Measurements from ENCODE around the gene KSR2.

KSR2 gene

DNA sequence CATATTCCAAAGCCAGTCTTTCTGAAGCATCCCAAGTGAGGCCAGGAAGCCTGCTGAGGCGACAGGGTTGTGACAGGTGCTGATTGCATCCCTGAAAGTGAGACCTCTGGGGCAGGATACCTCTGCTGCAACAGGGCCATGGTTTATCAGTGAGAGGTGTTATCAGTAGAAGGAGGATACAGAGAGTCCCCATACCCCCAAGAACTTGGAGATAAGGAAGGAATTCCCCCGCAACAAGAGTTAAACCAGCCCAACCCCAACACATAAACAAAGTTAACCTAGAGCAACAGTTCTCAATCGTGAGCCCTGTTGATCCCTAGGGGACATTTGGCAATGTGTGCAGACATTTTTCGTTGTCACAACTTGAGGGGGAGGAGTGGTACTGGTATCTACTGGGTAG is 374.3 kb downstream of the KSR2 start:
- Mint-ChIP-seq H3K4me1 (peaks cover 53% of the 10 kb centered on the region), H3K4me3 (no peak overlapping the region), H3K27me3 (ENCODE audit: low read depth, poor library complexity) (peaks cover 23% of the 10 kb centered on the region), H3K27ac (no peak overlapping the region), H3K36me3 (ENCODE audit: low read depth) (no peaks in the 10 kb centered on the region), H3K9me3 (peaks cover 23% of the 10 kb centered on the region)
- TF ChIP-seq, protein P1, sequence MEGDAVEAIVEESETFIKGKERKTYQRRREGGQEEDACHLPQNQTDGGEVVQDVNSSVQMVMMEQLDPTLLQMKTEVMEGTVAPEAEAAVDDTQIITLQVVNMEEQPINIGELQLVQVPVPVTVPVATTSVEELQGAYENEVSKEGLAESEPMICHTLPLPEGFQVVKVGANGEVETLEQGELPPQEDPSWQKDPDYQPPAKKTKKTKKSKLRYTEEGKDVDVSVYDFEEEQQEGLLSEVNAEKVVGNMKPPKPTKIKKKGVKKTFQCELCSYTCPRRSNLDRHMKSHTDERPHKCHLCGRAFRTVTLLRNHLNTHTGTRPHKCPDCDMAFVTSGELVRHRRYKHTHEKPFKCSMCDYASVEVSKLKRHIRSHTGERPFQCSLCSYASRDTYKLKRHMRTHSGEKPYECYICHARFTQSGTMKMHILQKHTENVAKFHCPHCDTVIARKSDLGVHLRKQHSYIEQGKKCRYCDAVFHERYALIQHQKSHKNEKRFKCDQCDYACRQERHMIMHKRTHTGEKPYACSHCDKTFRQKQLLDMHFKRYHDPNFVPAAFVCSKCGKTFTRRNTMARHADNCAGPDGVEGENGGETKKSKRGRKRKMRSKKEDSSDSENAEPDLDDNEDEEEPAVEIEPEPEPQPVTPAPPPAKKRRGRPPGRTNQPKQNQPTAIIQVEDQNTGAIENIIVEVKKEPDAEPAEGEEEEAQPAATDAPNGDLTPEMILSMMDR (IDR thresholded peaks at IDR 0.05) = no peak
- DNase-seq = no peak

DNA sequence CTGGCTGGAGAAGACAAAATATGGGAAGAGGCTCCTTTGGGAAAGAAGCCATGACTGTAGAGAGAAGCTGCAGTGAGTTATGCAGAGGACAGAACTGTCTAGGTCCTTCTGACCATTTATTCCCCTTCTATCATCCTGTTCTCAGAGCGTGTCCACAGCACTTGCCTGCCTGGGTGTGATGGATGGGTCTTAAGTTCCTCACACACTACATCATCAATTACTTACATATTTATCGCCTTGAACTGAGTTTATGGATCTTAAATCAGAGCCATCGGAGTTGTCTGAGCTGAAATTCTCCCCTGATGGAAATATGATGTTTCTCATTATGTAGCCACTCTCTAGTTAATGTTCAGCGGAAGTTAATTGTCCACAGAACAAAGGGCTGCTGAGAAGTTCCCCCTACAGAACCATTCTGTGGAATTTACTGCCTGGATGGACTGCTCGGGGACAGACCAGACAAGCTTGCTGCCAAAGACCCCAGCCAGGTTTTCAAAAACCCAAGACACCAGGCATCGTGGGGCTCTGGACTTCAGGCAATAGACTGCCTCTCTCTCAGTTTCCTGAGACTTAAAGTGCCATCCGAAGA is 374.9 kb downstream of the KSR2 start:
- H3K27ac Mint-ChIP-seq = peak overlapping the region; percentile 78
- TF ChIP-seq, protein P1 (IDR thresholded peaks at IDR 0.05) = no peak
- no peaks in the 10 kb centered on the region for H3K36me3 Mint-ChIP-seq (ENCODE audit: low read depth)
- H3K4me3 Mint-ChIP-seq = no peak overlapping the region
- no peak for DNase-seq
- H3K4me1 Mint-ChIP-seq = peaks cover 47% of the 10 kb centered on the region
- H3K27me3 Mint-ChIP-seq (ENCODE audit: low read depth, poor library complexity) = peaks cover 26% of the 10 kb centered on the region
- H3K9me3 Mint-ChIP-seq = peaks cover 25% of the 10 kb centered on the region

DNA sequence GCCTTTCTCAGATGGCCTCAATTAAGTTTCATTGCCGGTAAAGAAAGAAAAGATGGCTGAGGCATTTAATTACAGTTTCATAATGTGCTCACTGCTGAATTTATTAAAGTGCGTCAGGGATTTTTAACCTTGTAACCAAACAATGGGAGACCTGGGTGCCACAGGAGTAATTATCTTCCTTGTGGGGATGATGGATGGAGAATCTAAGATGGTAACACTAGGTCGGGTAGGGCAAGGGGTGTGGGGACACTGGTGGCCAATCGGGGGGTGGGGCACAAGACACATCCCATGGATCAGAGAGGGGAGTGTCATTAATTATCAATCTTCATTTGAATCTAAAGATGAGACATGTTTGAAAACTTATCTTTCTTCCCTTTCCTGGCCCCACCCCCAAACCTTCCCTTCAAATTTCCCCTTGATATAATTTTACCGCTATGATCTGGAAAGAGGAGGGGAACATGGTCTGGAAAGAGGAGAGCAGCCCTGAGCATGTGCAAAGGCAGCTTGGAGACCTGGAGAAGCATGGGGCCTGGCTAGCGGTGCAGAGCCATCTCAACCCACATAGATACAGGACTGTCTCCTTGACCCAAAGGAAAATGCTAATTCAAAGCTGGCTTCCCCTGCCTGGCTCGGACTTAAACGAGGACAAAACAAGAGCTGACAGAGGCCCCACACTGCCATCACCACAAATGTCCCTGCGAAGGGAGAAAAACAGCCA is 376.0 kb downstream of the KSR2 start:
- no peak for DNase-seq
- H3K36me3 Mint-ChIP-seq (ENCODE audit: low read depth) = no peaks in the 10 kb centered on the region
- H3K4me3 Mint-ChIP-seq = no peak overlapping the region
- H3K27me3 Mint-ChIP-seq (ENCODE audit: low read depth, poor library complexity) = peaks cover 26% of the 10 kb centered on the region
- TF ChIP-seq, protein P1 (IDR thresholded peaks at IDR 0.05) = no peak
- no peak overlapping the region for H3K27ac Mint-ChIP-seq
- peaks cover 48% of the 10 kb centered on the region for H3K4me1 Mint-ChIP-seq
- peaks cover 25% of the 10 kb centered on the region for H3K9me3 Mint-ChIP-seq

DNA sequence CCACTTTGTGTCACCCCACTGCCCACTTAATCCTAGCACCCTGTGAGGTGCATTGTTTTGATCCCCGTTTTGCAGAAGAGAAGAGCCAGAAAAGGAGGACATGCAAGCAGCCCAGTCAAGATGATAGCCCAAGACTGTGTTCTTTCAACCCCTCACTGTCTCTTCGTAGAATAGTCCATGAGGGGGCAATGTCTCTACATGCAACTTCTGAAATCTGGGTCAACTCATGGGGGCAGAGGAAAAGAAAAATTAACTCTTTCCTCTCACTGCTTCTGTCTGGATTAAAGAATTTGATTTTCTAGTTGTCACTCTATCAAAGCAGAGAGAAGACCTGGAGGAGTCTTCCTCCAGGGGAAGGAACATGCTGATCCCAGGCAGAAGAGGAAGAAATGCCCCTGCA is 377.8 kb downstream of the KSR2 start:
- no peak for DNase-seq
- Mint-ChIP-seq H3K27me3 (ENCODE audit: low read depth, poor library complexity) (peaks cover 29% of the 10 kb centered on the region), H3K9me3 (peaks cover 20% of the 10 kb centered on the region), H3K4me3 (no peak overlapping the region), H3K4me1 (peaks cover 53% of the 10 kb centered on the region), H3K27ac (no peak overlapping the region), H3K36me3 (ENCODE audit: low read depth) (no peaks in the 10 kb centered on the region)
- TF ChIP-seq, protein P1 (IDR thresholded peaks at IDR 0.05) = no peak

DNA sequence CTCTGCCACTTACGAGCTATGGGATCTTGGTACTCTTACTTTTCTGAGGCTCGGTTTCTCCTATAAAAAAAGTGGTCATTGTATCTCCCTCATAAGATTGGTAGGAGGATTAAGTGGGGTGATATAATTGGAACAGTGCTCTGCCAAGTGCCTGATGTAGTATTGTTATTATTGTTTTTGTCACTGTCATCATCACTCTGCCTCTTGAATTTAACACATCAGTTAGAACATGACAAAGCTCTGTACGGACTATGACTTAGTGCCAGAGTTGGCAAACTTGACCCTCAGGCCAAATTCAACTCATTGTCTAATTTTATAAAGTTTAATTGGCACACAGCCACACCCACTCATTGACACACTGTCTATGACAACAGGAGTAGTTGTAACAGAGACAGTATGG is 378.4 kb downstream of the KSR2 start:
- H3K27ac Mint-ChIP-seq = no peak overlapping the region
- TF ChIP-seq, protein P1 (IDR thresholded peaks at IDR 0.05) = no peak
- H3K4me1 Mint-ChIP-seq = peaks cover 53% of the 10 kb centered on the region
- H3K4me3 Mint-ChIP-seq = no peak overlapping the region
- H3K9me3 Mint-ChIP-seq = peaks cover 20% of the 10 kb centered on the region
- peaks cover 35% of the 10 kb centered on the region for H3K27me3 Mint-ChIP-seq (ENCODE audit: low read depth, poor library complexity)
- DNase-seq = no peak
- H3K36me3 Mint-ChIP-seq (ENCODE audit: low read depth) = no peaks in the 10 kb centered on the region

DNA sequence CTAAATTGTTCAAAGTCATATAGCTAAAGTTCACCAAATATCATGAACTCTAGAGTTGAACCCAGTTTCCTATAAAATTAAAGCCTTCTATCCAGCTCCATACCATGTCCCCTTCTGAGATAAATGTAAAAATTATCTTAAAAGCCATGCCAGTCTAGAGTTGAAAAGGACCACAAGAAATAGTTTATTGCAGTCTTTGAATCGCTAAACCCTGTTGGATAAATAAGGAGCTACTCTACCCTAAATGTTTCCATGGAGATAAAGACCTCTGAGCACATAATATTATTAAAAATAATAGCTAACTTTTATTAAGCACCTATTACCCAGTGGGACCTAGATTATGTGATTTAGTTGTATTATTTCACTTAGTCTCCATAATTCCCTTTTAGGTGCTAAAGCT is 379.8 kb downstream of the KSR2 start:
- peaks cover 47% of the 10 kb centered on the region for H3K4me1 Mint-ChIP-seq
- H3K27me3 Mint-ChIP-seq (ENCODE audit: low read depth, poor library complexity) = peaks cover 45% of the 10 kb centered on the region
- TF ChIP-seq, protein P1 (IDR thresholded peaks at IDR 0.05) = no peak
- no peak overlapping the region for H3K4me3 Mint-ChIP-seq
- H3K9me3 Mint-ChIP-seq = peaks cover 20% of the 10 kb centered on the region
- DNase-seq = no peak
- H3K36me3 Mint-ChIP-seq (ENCODE audit: low read depth) = no peaks in the 10 kb centered on the region
- no peak overlapping the region for H3K27ac Mint-ChIP-seq
